Small intestine (tissue), 7 donors: ENCODE data around the gene MYO1B. TPM values are rescaled to one million over a fixed set of nuclear protein-coding genes. Genes with fewer than 3 reads are reported as not detected.

ENCODE experiments used
- DNase-seq, 2 donors: peaks; one replicate each; pipeline versions ENCODE4 v3.0.0 to v3.0.0-alpha.2; 2013
- FAIRE-seq: peaks from 2 replicates; lab custom pipeline; 2012; peaks lifted over from hg19 to GRCh38; lab: Jason Lieb, UNC
- H3K27ac ChIP-seq, 3 donors: one replicate each; pipeline ENCODE4 v1.5.1; 2013; ENCODE audit warnings: low read length in 2 of 3, mild to moderate bottlenecking in 2 of 3, control low read depth in 1 of 3, inconsistent platforms in 1 of 3, low read depth in 1 of 3, moderate library complexity in 1 of 3
- H3K27me3 ChIP-seq, 3 donors: one replicate each; pipeline ENCODE4 v1.6.1; 2013; ENCODE audit warnings: low read length in 3 of 3, inconsistent platforms in 1 of 3; ENCODE audit not compliant: control insufficient read depth in 3 of 3, insufficient read depth in 3 of 3
- H3K36me3 ChIP-seq, 3 donors: one replicate each; pipeline ENCODE4 v1.6.1; 2013; ENCODE audit warnings: low read length in 3 of 3, inconsistent platforms in 1 of 3, low read depth in 1 of 3, mild to moderate bottlenecking in 1 of 3, moderate library complexity in 1 of 3; ENCODE audit not compliant: control insufficient read depth in 3 of 3, insufficient read depth in 2 of 3
- H3K4me1 ChIP-seq, 3 donors: one replicate each; pipeline ENCODE4 v1.6.1; 2013; ENCODE audit warnings: low read length in 2 of 3, inconsistent platforms in 1 of 3, low read depth in 1 of 3, mild to moderate bottlenecking in 1 of 3, moderate library complexity in 1 of 3; ENCODE audit not compliant: control insufficient read depth in 3 of 3, insufficient read depth in 2 of 3
- H3K4me3 ChIP-seq, 3 donors: one replicate each; pipeline ENCODE4 v1.5.1; 2013; ENCODE audit warnings: low read length in 3 of 3, control low read depth in 1 of 3, inconsistent platforms in 1 of 3, low read depth in 1 of 3, mild to moderate bottlenecking in 1 of 3, moderate library complexity in 1 of 3
- H3K9me3 ChIP-seq, 2 donors: one replicate each; pipeline ENCODE4 v1.6.1; 2013; ENCODE audit warnings: low read depth in 1 of 2, low read length in 1 of 2; ENCODE audit not compliant: control insufficient read depth in 2 of 2, insufficient read depth in 1 of 2
- WGBS, 3 donors: extraction: QIAGEN DNeasy Blood & Tissue Kit; methylation state at CpG; one replicate each; pipeline ENCODE4 v1.1.7; 2013; 5-methylcytosine and 5-hydroxymethylcytosine counted together
- polyA plus RNA-seq, 4 donors: library from polyadenylated mRNA; stranded (reverse) in 3 of 4; unstranded in 1 of 4; fragments of 200-250 nt in 3 of 4; fragments of 120-200 nt in 1 of 4; gene quantifications; one replicate each; pipeline versions ENCODE4 v1.2.1 to v1.2.3, GENCODE V29; 2013
- donor health status: healthy with polysubstance abuse.
- donor health status: control.
- donor health status: control.
- donor health status: Bipolar disorder and iron deficiency.
- donor health status: healthy.

Gene MYO1B
- polyA plus RNA-seq, 4 donors = 8.1 to 34.8 (median 12.9) TPM

DNA sequence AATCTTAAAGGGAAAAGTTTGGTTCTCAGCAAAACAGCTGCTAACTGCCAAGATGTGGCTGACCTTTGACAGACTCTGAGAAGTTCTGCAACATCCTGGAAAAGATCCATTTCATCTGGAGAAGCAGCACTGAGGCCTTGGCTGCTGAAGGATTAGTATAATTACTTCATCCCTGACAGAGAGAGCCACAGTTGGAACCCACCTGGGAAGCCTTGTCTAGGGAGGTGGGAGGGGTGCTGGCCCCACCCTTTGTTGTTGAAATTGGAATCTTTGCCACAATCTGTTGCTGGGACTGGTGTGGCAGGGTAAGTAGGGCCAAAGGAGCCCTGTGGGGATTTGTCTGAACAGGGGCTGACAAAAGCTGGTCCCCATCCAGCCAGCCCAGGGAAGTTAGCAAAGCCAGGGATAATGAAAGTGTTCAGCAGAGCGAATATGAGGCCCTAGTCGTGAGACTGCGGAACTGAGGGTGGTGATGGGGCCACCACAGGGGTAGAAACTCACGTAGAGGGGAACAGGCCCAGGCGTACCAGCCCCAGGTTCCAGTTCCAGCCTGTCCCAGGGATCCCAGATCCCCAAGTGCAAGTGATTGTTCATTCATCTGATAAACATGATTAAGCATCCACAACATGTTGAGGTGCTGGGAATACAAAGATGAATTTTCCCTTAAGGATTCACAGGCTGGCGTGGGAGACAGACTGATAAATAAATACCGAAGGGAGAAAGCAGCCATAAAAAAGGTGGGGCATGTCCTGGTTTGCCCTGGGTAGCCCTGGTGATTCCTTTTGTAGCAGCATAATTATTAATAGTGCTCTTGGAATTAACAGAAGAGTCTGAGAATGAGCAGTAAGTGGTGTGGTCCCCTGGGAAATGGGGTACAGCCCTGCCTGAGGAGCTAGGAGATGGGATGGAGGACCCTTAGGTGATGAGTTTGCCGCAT is 60.0 kb downstream of the MYO1B start:
- H3K36me3 ChIP-seq = peaks cover 0 to 4% (median 0%) of the 10 kb centered on the region in 3 donors
- DNase-seq = peak in 1 of 2 donors; percentile 33
- no peak overlapping the region for H3K4me3 ChIP-seq
- no peaks in the 10 kb centered on the region for H3K9me3 ChIP-seq
- H3K4me1 ChIP-seq = peaks cover 0 to 14% (median 9%) of the 10 kb centered on the region in 3 donors
- peak overlapping the region in 2 of 3 donors; percentile 36 to 63 for H3K27ac ChIP-seq
- FAIRE-seq = no peak
- WGBS, 3 donors = 50 to 62% (median 53%) methylated on average over 8 of the region's 8 CpGs
- H3K27me3 ChIP-seq = no peaks in the 10 kb centered on the region

DNA sequence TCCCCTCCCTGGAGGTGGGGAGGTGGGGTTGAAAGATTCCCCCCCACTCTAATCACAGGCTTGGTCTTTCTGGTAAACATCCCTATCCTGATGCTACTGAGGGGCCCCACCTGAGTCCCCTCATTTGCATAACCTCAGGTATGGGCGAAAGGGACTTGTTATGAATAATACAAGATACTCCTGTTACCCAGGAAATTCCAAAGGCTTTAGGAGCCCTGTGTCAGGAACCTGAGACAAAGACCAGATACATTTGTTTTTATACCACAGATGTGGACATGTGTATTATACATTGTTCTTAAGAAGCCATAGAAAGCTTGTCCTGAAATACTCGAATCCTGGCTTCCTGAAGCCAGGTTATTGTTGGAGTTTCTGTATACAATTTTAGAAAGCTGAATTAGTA is 62.8 kb downstream of the MYO1B start:
- Histone ChIP-seq H3K27me3 (no peaks in the 10 kb centered on the region), H3K27ac (no peak overlapping the region), H3K4me1 (peaks cover 0 to 16% (median 12%) of the 10 kb centered on the region in 3 donors), H3K36me3 (peaks cover 0 to 4% (median 0%) of the 10 kb centered on the region in 3 donors), H3K9me3 (no peaks in the 10 kb centered on the region), H3K4me3 (no peak overlapping the region)
- FAIRE-seq (no peak), DNase-seq (no peak)
- 88 to 92% (median 88%) methylated on average over 2 of the region's 2 CpGs for WGBS, 3 donors

DNA sequence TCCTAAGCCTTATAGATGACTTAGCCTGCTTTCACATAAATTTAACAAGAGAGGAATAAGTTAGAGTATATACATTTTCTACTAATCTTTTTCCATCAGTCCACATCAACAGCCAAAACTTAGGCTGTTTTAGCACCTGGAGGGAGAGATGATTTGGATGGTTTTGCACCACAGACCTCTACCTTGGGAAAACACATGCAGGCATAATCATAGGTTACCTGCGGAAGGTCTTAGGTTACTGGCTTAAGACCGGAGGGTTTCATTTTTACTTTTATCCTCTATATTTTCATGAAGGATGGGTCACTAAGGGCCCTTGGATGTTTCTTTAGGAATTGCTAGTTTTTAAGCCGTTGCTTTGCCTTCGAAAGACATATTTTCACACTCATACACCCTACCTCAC is 66.0 kb downstream of the MYO1B start:
- 68 to 92% (median 72%) methylated on average over 4 of the region's 4 CpGs for WGBS, 3 donors
- Histone ChIP-seq H3K4me3 (no peak overlapping the region), H3K4me1 (peaks cover 0 to 7% (median 2%) of the 10 kb centered on the region in 3 donors), H3K36me3 (no peaks in the 10 kb centered on the region), H3K9me3 (no peaks in the 10 kb centered on the region), H3K27me3 (no peaks in the 10 kb centered on the region), H3K27ac (peak overlapping the region in 1 of 3 donors; percentile 18)
- no peak for DNase-seq
- no peak for FAIRE-seq

DNA sequence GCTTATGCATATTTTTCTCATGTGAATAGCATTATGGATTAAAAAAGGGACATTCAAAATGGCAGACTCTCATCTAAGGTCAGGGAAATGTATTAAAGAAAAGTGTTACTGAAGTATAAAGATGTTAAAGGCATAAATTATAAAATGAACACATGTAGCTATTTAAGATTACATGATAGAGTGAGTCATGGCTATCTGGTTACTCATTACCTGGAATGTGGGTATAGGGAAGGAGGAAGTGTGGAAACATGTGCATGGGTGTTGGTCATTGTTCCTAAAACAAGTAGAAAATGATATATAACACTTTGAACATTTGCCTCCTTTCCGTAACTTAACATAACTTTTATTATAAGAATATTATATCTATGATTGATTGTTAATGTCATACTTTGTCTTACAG is 66.4 kb downstream of the MYO1B start:
- 14 to 59% (median 40%) methylated on average over 1 of the region's 1 CpG for WGBS, 3 donors
- DNase-seq (peak; percentile 85 to 91), FAIRE-seq (peak; percentile 78)
- H3K27me3 ChIP-seq = no peaks in the 10 kb centered on the region
- H3K9me3 ChIP-seq = no peaks in the 10 kb centered on the region
- H3K36me3 ChIP-seq = no peaks in the 10 kb centered on the region
- peaks cover 0 to 7% (median 2%) of the 10 kb centered on the region in 3 donors for H3K4me1 ChIP-seq
- H3K27ac ChIP-seq = peak overlapping the region in 2 of 3 donors; percentile 18 to 31
- H3K4me3 ChIP-seq = no peak overlapping the region

DNA sequence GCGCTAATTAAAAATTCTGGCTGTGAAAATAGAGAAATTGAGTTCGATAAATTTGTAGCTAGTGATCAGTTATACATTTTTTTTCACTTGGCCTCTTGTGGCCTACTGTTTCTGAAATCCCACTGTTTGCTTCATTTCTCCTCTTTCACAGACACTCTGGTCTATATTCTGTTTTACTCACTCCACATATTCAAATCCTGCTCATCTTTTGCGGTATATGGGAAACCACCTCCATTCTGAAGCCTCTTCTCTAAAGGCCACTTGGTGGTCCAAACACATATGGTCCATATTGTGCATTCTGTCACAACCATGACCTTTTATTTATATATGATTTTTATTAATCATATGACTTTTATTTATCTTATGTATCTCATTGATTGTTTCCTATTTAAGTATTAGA is 67.0 kb downstream of the MYO1B start:
- Histone ChIP-seq H3K27ac (peak overlapping the region in 2 of 3 donors; percentile 31 to 58), H3K4me1 (peaks cover 0 to 7% (median 2%) of the 10 kb centered on the region in 3 donors), H3K9me3 (no peaks in the 10 kb centered on the region), H3K36me3 (no peaks in the 10 kb centered on the region), H3K4me3 (no peak overlapping the region), H3K27me3 (no peaks in the 10 kb centered on the region)
- FAIRE-seq (no peak), DNase-seq (no peak)
- WGBS, 3 donors = 94 to 98% (median 96%) methylated on average over 3 of the region's 3 CpGs

DNA sequence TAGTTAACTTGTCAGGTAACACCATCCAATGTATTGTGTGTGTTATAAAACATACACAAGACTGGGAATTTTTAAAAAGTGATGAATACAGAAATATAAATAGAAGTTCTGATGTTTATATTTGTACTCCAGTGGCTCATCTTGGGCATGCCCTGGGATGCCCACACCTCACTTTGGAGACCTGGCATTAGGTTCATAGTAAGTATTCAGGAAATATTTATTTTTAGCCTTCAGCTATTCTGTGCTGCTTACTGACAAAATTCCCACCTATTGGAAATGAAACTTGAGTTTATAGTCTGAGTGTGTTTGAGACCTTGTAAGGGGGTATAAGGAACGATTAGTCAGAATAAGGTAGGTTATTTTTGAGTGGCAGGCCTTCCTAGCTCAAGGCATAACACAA is 67.5 kb downstream of the MYO1B start:
- FAIRE-seq = no peak
- 64 to 89% (median 76%) methylated on average over 1 of the region's 1 CpG for WGBS, 3 donors

DNA sequence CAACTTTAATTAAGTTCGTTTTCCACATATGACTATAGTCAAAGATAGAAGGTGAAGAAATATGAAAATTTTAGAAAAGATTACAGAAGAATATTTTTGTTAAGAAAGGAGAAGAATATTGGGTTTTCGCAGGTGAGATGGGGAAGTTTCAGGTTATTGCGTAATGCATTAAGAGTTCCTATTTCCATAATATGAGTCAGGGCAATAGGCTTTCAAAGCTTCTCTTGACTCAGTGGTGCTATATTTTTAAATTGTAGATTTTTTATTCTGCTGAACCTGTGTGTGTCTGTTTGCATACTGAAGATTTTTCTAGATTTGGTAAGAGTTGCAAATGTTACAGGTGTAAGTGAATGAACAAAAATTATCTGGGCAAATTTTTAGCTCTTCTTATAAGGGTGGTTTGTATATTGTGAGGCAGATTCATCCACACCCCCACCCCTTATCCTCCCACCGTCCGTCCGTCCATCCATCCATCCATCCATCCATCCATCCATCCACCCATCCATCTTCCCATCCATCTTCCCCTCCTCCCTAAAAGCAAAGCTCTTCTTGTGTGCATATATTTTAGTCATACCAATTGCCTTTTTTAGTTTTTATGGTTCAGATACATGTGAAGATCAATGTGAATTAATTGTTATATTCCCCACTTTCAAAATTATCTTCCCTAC is 69.6 kb downstream of the MYO1B start:
- Histone ChIP-seq H3K4me3 (no peak overlapping the region), H3K27ac (no peak overlapping the region), H3K4me1 (peaks cover 3 to 21% (median 14%) of the 10 kb centered on the region in 3 donors), H3K9me3 (no peaks in the 10 kb centered on the region), H3K36me3 (no peaks in the 10 kb centered on the region), H3K27me3 (no peaks in the 10 kb centered on the region)
- WGBS, 3 donors = 93 to 96% (median 93%) methylated on average over 6 of the region's 6 CpGs
- DNase-seq (no peak), FAIRE-seq (no peak)

More for the DNA sequence above, 67.5 kb downstream of the MYO1B start:
- Histone ChIP-seq H3K27me3 (no peaks in the 10 kb centered on the region), H3K9me3 (no peaks in the 10 kb centered on the region), H3K36me3 (no peaks in the 10 kb centered on the region), H3K27ac (no peak overlapping the region), H3K4me1 (peaks cover 0 to 7% (median 2%) of the 10 kb centered on the region in 3 donors), H3K4me3 (no peak overlapping the region)
- DNase-seq = no peak

DNA sequence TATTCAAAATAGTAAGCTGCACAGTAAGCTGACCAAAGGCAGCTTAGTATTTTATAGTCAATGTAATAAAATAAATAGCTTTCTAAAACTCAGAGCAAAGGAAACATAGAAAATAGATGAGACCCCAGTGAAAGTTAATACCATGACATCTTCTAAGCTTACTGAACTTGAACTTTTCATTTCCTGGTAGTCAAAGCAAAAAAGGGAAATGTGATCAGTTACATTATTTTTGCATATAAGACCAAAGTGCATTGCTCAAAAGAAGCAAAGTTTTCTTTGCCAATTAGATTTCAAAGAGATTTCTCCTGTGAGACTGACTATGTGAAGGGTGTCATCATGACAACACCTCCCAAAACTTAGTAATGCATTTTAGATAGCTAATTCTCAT is 70.2 kb downstream of the MYO1B start:
- H3K36me3 ChIP-seq = no peaks in the 10 kb centered on the region
- no peaks in the 10 kb centered on the region for H3K27me3 ChIP-seq
- H3K4me3 ChIP-seq = no peak overlapping the region
- DNase-seq (no peak), FAIRE-seq (no peak)
- H3K9me3 ChIP-seq = no peaks in the 10 kb centered on the region
- H3K27ac ChIP-seq = no peak overlapping the region
- peaks cover 3 to 21% (median 16%) of the 10 kb centered on the region in 3 donors for H3K4me1 ChIP-seq
